Measurements from ENCODE around the gene PPEF1. TPM values are rescaled to one million over a fixed set of nuclear protein-coding genes. Genes with fewer than 3 reads are reported as not detected.
"Not testable (repeated sequence)": the region's sequence is repeated elsewhere in the genome, so short reads cannot be mapped to it uniquely, and the experiment has no call there.

The PPEF1 gene
- total RNA-seq, 2 donors from 2014 or later: 0.15 TPM; not detected in 1

DNA sequence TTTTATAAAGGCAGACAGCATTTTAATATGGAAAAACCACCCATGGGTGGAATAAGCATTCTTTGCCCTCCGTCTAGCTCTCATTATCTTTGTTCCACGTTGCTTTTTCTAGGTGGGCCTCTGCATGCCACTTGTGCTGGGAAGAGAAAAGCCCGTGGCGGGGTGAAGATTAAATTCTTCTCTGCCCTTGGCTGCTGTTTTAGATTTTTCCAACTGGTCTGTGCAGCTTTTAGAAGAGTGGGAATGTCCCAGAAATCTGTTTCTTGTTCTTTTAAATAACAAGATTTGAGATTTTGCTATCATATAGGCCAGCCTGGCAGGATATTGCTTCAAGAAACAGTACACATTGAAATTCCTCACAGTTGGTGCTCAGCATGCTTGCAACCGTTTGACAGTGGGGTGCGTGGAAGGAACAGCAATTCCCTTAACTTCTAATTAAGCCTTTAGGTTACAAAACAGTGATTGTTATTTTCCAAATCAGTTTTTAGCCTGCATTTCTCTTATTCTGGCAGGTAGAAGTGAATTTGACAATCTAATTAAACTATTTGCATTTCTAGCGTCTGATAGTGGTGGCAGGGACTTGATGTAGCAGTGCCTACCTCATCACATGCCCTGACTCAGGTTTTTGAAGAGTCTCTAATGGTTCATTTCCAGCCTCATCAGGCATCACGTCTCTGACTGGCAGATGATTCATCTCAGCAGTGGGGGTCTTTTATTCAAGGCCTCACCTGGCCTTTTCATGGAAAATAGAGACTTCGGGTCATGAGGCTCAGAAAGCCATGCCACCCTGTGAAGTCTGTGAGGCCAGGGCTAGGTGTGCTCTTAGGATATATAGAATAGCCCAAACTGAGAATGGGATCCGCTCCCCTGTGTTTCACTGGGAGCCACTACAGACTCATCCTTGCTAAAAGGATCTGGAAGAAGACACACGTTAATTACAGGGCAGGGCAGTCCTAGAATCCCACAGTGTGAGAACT lies 50.8 kb downstream of the PPEF1 start:
- no peaks in the 10 kb centered on the region for H3K36me3 ChIP-seq
- intact Hi-C loops (cut with DNase I): no loop called here

DNA sequence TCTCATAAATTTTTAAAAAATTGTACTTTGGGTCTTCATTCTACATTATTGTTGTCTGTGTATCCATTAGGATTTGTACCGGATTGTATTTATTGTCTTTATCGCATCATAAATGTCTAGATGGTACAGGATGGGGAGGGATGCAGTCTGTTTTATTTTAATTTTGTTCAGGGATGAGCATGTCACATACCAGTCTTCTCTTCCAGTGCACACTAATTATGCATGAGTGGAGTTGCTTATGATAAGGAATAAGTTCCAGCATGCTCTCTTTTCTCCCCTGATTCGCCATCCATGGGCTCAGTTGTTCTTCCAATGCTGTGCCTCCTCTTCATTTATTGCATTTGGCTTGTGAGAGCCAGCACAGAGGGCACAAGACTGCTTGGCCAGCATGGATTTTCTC lies 54.3 kb downstream of the PPEF1 start:
- DNase-seq: no peak
- Histone ChIP-seq H3K4me3 (no peak overlapping the region), H3K27ac (no peak overlapping the region), H3K4me1 (no peaks in the 10 kb centered on the region), H3K27me3 (peaks cover 8% of the 10 kb centered on the region), H3K9me3 (no peaks in the 10 kb centered on the region), H3K9ac (ENCODE audit: low read depth in 2 of 2, low read length in 2 of 2) (no peak overlapping the region), H3K36me3 (no peaks in the 10 kb centered on the region)
- TF ChIP-seq, protein P1, sequence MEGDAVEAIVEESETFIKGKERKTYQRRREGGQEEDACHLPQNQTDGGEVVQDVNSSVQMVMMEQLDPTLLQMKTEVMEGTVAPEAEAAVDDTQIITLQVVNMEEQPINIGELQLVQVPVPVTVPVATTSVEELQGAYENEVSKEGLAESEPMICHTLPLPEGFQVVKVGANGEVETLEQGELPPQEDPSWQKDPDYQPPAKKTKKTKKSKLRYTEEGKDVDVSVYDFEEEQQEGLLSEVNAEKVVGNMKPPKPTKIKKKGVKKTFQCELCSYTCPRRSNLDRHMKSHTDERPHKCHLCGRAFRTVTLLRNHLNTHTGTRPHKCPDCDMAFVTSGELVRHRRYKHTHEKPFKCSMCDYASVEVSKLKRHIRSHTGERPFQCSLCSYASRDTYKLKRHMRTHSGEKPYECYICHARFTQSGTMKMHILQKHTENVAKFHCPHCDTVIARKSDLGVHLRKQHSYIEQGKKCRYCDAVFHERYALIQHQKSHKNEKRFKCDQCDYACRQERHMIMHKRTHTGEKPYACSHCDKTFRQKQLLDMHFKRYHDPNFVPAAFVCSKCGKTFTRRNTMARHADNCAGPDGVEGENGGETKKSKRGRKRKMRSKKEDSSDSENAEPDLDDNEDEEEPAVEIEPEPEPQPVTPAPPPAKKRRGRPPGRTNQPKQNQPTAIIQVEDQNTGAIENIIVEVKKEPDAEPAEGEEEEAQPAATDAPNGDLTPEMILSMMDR (IDR thresholded peaks at IDR 0.05): no peak
- intact Hi-C loops (cut with DNase I): no loop called here

More for the DNA sequence above, 50.8 kb downstream of the PPEF1 start:
- no peak overlapping the region for H3K4me3 ChIP-seq
- no peak overlapping the region for H3K9ac ChIP-seq (ENCODE audit: low read depth in 2 of 2, low read length in 2 of 2)
- H3K27ac ChIP-seq: no peak overlapping the region
- DNase-seq: no peak
- H3K4me1 ChIP-seq: no peaks in the 10 kb centered on the region
- no peaks in the 10 kb centered on the region for H3K9me3 ChIP-seq
- TF ChIP-seq, protein P1 (IDR thresholded peaks at IDR 0.05): no peak
- peaks cover 8% of the 10 kb centered on the region for H3K27me3 ChIP-seq

DNA sequence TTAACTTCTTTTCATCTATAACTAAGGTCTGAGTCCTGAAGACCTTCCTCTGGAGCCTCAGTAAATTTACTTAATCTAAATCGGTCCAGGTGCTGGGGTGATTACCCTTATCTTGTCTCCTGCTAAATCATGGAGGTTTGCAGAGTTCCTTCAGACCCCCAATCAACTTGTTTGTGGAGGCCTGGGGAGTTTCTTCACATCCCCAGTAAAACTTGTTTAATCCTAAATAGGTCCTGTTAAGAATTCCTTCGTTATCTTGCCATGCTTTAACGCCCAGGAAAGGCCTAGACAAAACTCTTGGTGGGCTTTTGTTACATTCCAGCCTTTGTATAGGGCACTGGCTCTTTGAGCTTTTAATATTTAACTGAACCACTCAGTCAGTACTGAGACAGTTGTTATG lies 55.7 kb downstream of the PPEF1 start:
- H3K36me3 ChIP-seq; H3K9ac ChIP-seq (ENCODE audit: low read depth in 2 of 2, low read length in 2 of 2); DNase-seq; intact Hi-C loops (cut with DNase I); H3K4me1 ChIP-seq; H3K27ac ChIP-seq; H3K9me3 ChIP-seq; H3K4me3 ChIP-seq; H3K27me3 ChIP-seq: not testable (repeated sequence)

DNA sequence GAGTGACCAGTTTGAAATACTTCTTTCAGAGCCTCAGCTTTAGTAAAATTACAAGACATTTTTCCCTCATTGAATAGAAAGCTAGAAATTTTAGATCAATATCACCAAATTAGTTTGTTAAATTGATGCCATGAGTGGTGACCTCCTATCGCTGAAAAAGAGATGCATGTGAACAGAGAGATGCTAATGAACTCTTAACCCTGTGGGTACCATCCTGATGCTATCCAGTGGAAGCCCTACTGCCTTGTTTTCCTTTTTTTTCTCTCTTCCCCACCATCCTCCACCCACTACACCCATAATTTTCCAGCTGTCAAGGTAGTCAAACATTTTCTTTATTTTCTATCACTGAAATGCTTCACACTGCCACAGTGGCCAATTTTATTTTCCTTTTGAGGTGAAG lies 61.9 kb downstream of the PPEF1 start:
- intact Hi-C loops (cut with DNase I): no loop called here
- no peak overlapping the region for H3K27ac ChIP-seq
- no peaks in the 10 kb centered on the region for H3K9me3 ChIP-seq
- H3K36me3 ChIP-seq: no peaks in the 10 kb centered on the region
- no peak overlapping the region for H3K9ac ChIP-seq (ENCODE audit: low read depth in 2 of 2, low read length in 2 of 2)
- no peaks in the 10 kb centered on the region for H3K27me3 ChIP-seq
- no peak overlapping the region for H3K4me3 ChIP-seq
- no peaks in the 10 kb centered on the region for H3K4me1 ChIP-seq
- TF ChIP-seq, protein P1 (IDR thresholded peaks at IDR 0.05): no peak
- no peak for DNase-seq

DNA sequence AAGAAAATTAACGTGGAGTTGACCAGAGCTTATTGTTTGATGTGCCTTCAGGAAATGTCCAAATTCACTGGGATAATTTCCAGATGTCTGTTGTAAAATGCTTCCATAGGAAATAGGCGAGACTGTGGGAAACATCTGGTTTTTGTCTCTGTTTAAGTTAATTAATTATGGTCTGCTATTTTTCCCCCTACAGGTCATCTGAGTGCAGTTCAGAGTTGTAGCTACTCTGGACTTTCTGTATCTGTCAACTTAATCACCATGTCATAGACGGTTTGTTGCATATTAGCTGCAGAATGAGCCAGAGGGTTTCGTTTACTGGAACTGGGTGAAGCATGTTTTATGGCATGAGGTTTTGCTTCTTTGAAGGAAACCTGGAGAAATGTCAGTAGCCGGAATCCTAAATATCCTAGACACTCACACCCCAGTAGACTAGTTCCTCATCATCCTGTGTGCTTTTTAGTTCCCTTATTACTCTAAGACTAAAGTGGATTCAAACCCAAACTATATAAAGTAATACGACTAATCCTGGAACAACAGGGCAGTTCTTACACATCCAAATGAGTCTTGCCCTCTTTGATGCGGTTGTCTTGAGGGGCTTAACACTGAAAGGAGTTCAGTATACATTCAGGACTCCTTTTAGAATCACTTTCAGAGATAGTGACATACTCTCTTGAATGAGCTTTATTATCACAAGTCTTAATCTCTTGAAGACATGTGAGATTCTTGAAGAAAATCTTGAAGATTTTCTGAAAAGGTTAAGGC lies 62.5 kb downstream of the PPEF1 start:
- no peak for DNase-seq
- Histone ChIP-seq H3K27me3 (no peaks in the 10 kb centered on the region), H3K9ac (ENCODE audit: low read depth in 2 of 2, low read length in 2 of 2) (no peak overlapping the region), H3K9me3 (no peaks in the 10 kb centered on the region), H3K27ac (no peak overlapping the region), H3K36me3 (no peaks in the 10 kb centered on the region), H3K4me3 (no peak overlapping the region), H3K4me1 (no peaks in the 10 kb centered on the region)
- intact Hi-C loops (cut with DNase I): no loop called here
- TF ChIP-seq, protein P1 (IDR thresholded peaks at IDR 0.05): no peak
